K562 (cell line): ENCODE results near the gene FIBP. TPM values are rescaled to one million over a fixed set of nuclear protein-coding genes. Genes with fewer than 3 reads are reported as not detected.

Experiments
- ATAC-seq: fragments of 200-7000 bp; cut with Tn5 transposase; 3 replicates; pipeline ENCODE4 v1.9.1; 2020; ENCODE audit warnings: moderate library complexity
- BruUV-seq: library from RNA; stranded (reverse); fragments of 400-500 nt; replicated peaks from 2 replicates; lab custom pipeline; 2021; lab: Mats Ljungman, UMichigan
- CTCF ChIA-PET: fragments of 300-600 bp; formaldehyde crosslinking; extraction: SDS; loops from one replicate; lab custom pipeline; 2021; ENCODE audit warnings: low intra/inter-chr PET ratio; lab: Yijun Ruan, JAX
- POLR2A ChIA-PET: fragments of 300-600, 350-650 bp; sonication (Branson Sonifier 250); formaldehyde crosslinking; extraction: SDS; loops from one replicate; lab custom pipeline; 2021; ENCODE audit warnings: antibody characterized with exemption, inconsistent platforms; lab: Yijun Ruan, JAX
- DNase-seq, 4 experiments: peaks; one replicate each; pipeline versions ENCODE4 v3.0.0 to v3.0.0-alpha.2; 2011 to 2018; ENCODE audit warnings: low spot score in 3 of 4, mixed read lengths in 3 of 4; ENCODE audit errors: extremely low read depth in 1 of 4
- FAIRE-seq: peaks from 2 replicates; lab custom pipeline; 2011; peaks lifted over from hg19 to GRCh38; lab: Jason Lieb, UNC
- H2AFZ ChIP-seq: 2 replicates; pipeline ENCODE4 v1.6.0; 2011; ENCODE audit warnings: low read depth, low read length, control low read depth, inconsistent platforms
- H3K27ac ChIP-seq: fragments of 200-600 bp; 3 replicates; pipeline ENCODE4 v1.8.0; 2011; ENCODE audit warnings: low read depth, mild to moderate bottlenecking, control low read depth, inconsistent platforms, low read length, moderate library complexity, mixed read lengths; ENCODE audit errors: extremely low read depth
- H3K27me3 ChIP-seq, 2 experiments: fragments of 300-600 bp in 1 of 2; 2 replicates in 1 of 2; 3 replicates in 1 of 2; pipeline versions ENCODE4 v1.6.0 to v1.8.0; 2011; ENCODE audit warnings: inconsistent platforms in 2 of 2, low read length in 2 of 2, mild to moderate bottlenecking in 1 of 2, mixed read lengths in 1 of 2, moderate library complexity in 1 of 2; ENCODE audit not compliant: control insufficient read depth in 2 of 2, insufficient read depth in 2 of 2
- H3K36me3 ChIP-seq: fragments of 300-600 bp; 3 replicates; pipeline ENCODE4 v1.8.0; 2011; ENCODE audit warnings: mild to moderate bottlenecking, low read length, inconsistent platforms; ENCODE audit not compliant: control insufficient read depth, insufficient read depth
- H3K4me1 ChIP-seq, 2 experiments: fragments of 200-600 bp in 1 of 2; replicated peaks in 1 of 2; 2 replicates in 1 of 2; 3 replicates in 1 of 2; pipeline versions ENCODE4 v1.5.1 to v1.8.0; 2011; ENCODE audit warnings: inconsistent platforms in 2 of 2, low read length in 2 of 2, mild to moderate bottlenecking in 1 of 2, mixed read lengths in 1 of 2, moderate library complexity in 1 of 2; ENCODE audit not compliant: control insufficient read depth in 2 of 2, insufficient read depth in 2 of 2
- H3K4me2 ChIP-seq: 2 replicates; pipeline ENCODE4 v1.6.1; 2011; ENCODE audit warnings: low read length, control low read depth, inconsistent platforms, mixed read lengths; ENCODE audit not compliant: insufficient read depth
- H3K4me3 ChIP-seq: fragments of 200-600 bp; sonication (generic), shearing (Covaris generic); 2 replicates; pipeline ENCODE4 v1.5.1; 2016; ENCODE audit warnings: control low read depth, inconsistent platforms
- H3K79me2 ChIP-seq: fragments of 200-600 bp; 3 replicates; pipeline ENCODE4 v1.8.0; 2011; ENCODE audit warnings: low read length, inconsistent platforms; ENCODE audit not compliant: control insufficient read depth, insufficient read depth
- H3K9ac ChIP-seq, 2 experiments: 2 replicates each; pipeline versions ENCODE4 v1.6.0 to v1.6.1; 2011; ENCODE audit warnings: low read depth in 2 of 2, low read length in 2 of 2, control low read depth in 1 of 2, inconsistent platforms in 1 of 2, mild to moderate bottlenecking in 1 of 2, mixed read lengths in 1 of 2; ENCODE audit not compliant: insufficient read depth in 1 of 2
- H3K9me1 ChIP-seq: one replicate; pipeline ENCODE4 v1.6.0; 2011; ENCODE audit warnings: inconsistent platforms, mild to moderate bottlenecking, low read length, moderate library complexity; ENCODE audit not compliant: control insufficient read depth, insufficient read depth
- H3K9me3 ChIP-seq: replicated peaks from 2 replicates; pipeline ENCODE4 v1.5.1; 2011; ENCODE audit warnings: low read depth, low read length, inconsistent platforms; ENCODE audit not compliant: control insufficient read depth, insufficient read depth
- H4K20me1 ChIP-seq: replicated peaks from 2 replicates; pipeline ENCODE4 v1.6.1; 2011; ENCODE audit warnings: low read length, inconsistent platforms, mixed read lengths; ENCODE audit not compliant: control insufficient read depth, insufficient read depth
- HNRNPH1 ChIP-seq: fragments of 200-400 bp; formaldehyde crosslinking; optimal IDR thresholded peaks from 2 replicates; pipeline ENCODE3; 2017; ENCODE audit warnings: low read depth, mild to moderate bottlenecking, low read length, moderate library complexity
- KDM5B ChIP-seq: fragments of 200-600 bp; sonication (generic); IDR thresholded peaks from 2 replicates; pipeline ENCODE4 v1.6.1; 2012; ENCODE audit warnings: low read depth, mild to moderate bottlenecking, moderate library complexity, low read length, control low read depth, inconsistent platforms; ENCODE audit not compliant: insufficient replicate concordance
- NR2C1 ChIP-seq, 2 experiments: fragments of 450-650 bp; IDR thresholded peaks; 2 replicates each; pipeline ENCODE4 v1.6.1; 2017; ENCODE audit warnings: mild to moderate bottlenecking in 2 of 2, antibody characterized with exemption in 1 of 2, inconsistent platforms in 1 of 2, missing compliant biosample characterization in 1 of 2, missing genetic modification characterization in 1 of 2
- NRF1 ChIP-seq, 2 experiments: fragments of 450-650 bp; IDR thresholded peaks in 1 of 2; conservative IDR thresholded peaks in 1 of 2; 2 replicates each; pipeline ENCODE4 v1.6.1; 2014; ENCODE audit warnings: mild to moderate bottlenecking in 2 of 2
- POLR2G ChIP-seq: fragments of 200-400 bp; formaldehyde crosslinking; IDR thresholded peaks from 2 replicates; pipeline ENCODE4 v1.6.1; 2017; ENCODE audit warnings: low read depth, mild to moderate bottlenecking, antibody characterized with exemption, low read length, moderate library complexity
- RBFOX2 ChIP-seq: fragments of 200-400 bp; formaldehyde crosslinking; IDR thresholded peaks from 2 replicates; pipeline ENCODE4 v1.6.1; 2017; ENCODE audit warnings: low read depth, mild to moderate bottlenecking, low read length, moderate library complexity
- SUPT5H ChIP-seq: fragments of 450-650 bp; IDR thresholded peaks from 2 replicates; pipeline ENCODE4 v1.6.1; 2016
- ZNF764 ChIP-seq: fragments of 250-450 bp; sonication (Bioruptor Pico); IDR thresholded peaks from 2 replicates; pipeline ENCODE4 v1.4.0; 2020; ENCODE audit warnings: low read depth, mild to moderate bottlenecking, moderate library complexity
- WGBS: fragments of 100-300 bp; shearing (Covaris generic); methylation state at CpG from one replicate; pipeline ENCODE4 v1.1.6; 2016; ENCODE audit warnings: low coverage, mixed read lengths; ENCODE audit not compliant: insufficient coverage; ENCODE audit errors: missing lambda C conversion rate; 5-methylcytosine and 5-hydroxymethylcytosine counted together
- in situ Hi-C: fragments of 300-500 bp; cut with MboI; formaldehyde crosslinking; loops from 4 replicates; pipeline ENCODE4 v1.15.0; 2018; ENCODE audit warnings: inconsistent platforms, mixed read lengths
- intact Hi-C: fragments of 100-400 bp; cut with micrococcal nuclease; formaldehyde crosslinking; loops from 2 replicates; pipeline ENCODE4 v1.14.2; 2022
- polyA plus RNA-seq, 8 experiments: library from polyadenylated mRNA; depleted of rRNA in 4 of 8; stranded (reverse) in 5 of 8; unstranded in 3 of 8; fragments of >200 nt; fragmentation: Nextera tagmentation in 2 of 8; fragmentation: Illumina TruSeq in 1 of 8; extraction: Ambion mirVana in 2 of 8; extraction: Trizol in 1 of 8; gene quantifications; 2 replicates each; pipeline versions ENCODE4 v1.2.1 to v1.2.3, GENCODE V29; 2011 to 2014; ENCODE audit warnings: inconsistent platforms in 1 of 8, missing spikeins in 1 of 8
- total RNA-seq, 7 experiments: library from RNA; depleted of rRNA in 6 of 7; stranded (reverse); fragments of >200 nt in 6 of 7; fragmentation: Illumina TruSeq in 2 of 7; extraction: Trizol in 2 of 7; gene quantifications; 2 replicates each; pipeline versions ENCODE4 v1.2.1 to v1.2.3, GENCODE V29; 2011 to 2021; ENCODE audit warnings: low replicate concordance in 1 of 7
- TF ChIP-seq, protein P1 (sequence below): fragments of 450-650 bp; IDR thresholded peaks from 2 replicates; pipeline ENCODE4 v1.6.1; 2016; ENCODE audit warnings: low read depth
- TF ChIP-seq, protein P2 (sequence below): sonication (generic); formaldehyde crosslinking; IDR thresholded peaks from 2 replicates; pipeline ENCODE4 v1.8.1; 2023; ENCODE audit warnings: mild to moderate bottlenecking, missing genetic modification reagents

The FIBP gene
- total and polyA plus RNA-seq, 9 of the 15 experiments (the other 6 are each of a cell fraction or from before 2014, with no cell fraction given): 41.2 to 79.2 (median 48.6) TPM

DNA sequence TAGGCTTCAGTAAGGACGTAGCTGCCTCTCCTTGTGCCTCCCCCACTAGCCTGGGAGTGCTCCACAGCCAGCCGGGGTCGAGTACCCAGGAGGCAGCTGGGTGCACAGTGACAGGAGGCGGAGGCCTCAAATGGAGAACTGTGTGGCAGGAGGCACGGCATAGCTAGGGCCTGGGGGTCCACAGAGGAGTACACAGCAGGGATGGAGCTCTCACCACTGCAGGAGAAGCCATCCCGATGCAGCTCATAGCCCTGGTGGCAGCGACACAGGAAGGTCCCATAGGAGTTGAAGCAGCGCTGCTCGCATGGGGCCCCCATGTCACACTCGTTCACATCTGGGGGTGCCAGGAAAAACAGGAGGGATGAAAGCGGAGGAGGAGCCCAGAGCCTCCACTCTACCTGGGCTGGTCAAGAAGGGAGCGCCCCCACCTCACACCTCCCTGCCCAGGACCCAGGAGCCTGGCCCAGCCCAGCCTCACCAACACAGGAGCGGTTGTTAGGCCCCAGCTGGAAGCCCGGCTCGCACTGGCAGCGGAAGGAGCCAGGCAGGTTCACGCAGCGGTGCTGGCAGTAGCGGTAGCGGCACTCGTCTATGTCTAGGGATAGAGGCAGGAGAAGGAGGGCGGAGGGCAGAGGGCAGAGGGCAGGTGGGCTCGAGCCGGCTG, 18.5 kb downstream of the FIBP start:
- Histone ChIP-seq H3K4me3 (no peak overlapping the region), H3K9me1 (no peaks in the 10 kb centered on the region), H2AFZ (no peak overlapping the region), H3K79me2 (no peaks in the 10 kb centered on the region), H3K4me2 (no peak overlapping the region), H3K36me3 (peaks cover 34% of the 10 kb centered on the region; the same call in 2 of the 3 replicates), H3K9me3 (no peaks in the 10 kb centered on the region), H3K27ac (no peak overlapping the region), H3K9ac (peak overlapping the region in 1 of 2 experiments; percentile 81; a peak in 2 of 4 replicates), H3K27me3 (no peaks in the 10 kb centered on the region), H4K20me1 (no peaks in the 10 kb centered on the region), H3K4me1 (peaks cover 23 to 71% of the 10 kb centered on the region in 2 experiments)
- in situ Hi-C loops: no loop called here
- ATAC-seq (peak; percentile 2), DNase-seq (no peak), FAIRE-seq (no peak)
- 70% methylated on average over 19 of the region's 24 CpGs for WGBS
- intact Hi-C loops: no loop called here
- no TSS peak for BruUV-seq
- ChIA-PET POLR2A (interaction anchor here (0.6 to 8.2 kb wide), 12 partner anchors 10 to 317 kb away, joined by 3 to 151 read pairs (median 4); partner anchors contain the start of genes CCDC85B, CFL1, CTSW and FIBP), CTCF (no interaction called here)
- TF ChIP-seq KDM5B: peak; percentile 8
- peak; percentile 89 for TF ChIP-seq POLR2G
- peak; percentile 14; the same call in 1 of the 2 replicates for TF ChIP-seq NR2C1 (IDR thresholded peaks at IDR 0.05)
- no peak for TF ChIP-seq NR2C1 (tag; IDR thresholded peaks at IDR 0.05)
- TF ChIP-seq SUPT5H: 0 out of 2 replicates have a peak, but pooled peaks have one; percentile 31
- TF ChIP-seq RBFOX2: peak; percentile 48; the same call in 1 of the 2 replicates
- TF ChIP-seq, protein P1, sequence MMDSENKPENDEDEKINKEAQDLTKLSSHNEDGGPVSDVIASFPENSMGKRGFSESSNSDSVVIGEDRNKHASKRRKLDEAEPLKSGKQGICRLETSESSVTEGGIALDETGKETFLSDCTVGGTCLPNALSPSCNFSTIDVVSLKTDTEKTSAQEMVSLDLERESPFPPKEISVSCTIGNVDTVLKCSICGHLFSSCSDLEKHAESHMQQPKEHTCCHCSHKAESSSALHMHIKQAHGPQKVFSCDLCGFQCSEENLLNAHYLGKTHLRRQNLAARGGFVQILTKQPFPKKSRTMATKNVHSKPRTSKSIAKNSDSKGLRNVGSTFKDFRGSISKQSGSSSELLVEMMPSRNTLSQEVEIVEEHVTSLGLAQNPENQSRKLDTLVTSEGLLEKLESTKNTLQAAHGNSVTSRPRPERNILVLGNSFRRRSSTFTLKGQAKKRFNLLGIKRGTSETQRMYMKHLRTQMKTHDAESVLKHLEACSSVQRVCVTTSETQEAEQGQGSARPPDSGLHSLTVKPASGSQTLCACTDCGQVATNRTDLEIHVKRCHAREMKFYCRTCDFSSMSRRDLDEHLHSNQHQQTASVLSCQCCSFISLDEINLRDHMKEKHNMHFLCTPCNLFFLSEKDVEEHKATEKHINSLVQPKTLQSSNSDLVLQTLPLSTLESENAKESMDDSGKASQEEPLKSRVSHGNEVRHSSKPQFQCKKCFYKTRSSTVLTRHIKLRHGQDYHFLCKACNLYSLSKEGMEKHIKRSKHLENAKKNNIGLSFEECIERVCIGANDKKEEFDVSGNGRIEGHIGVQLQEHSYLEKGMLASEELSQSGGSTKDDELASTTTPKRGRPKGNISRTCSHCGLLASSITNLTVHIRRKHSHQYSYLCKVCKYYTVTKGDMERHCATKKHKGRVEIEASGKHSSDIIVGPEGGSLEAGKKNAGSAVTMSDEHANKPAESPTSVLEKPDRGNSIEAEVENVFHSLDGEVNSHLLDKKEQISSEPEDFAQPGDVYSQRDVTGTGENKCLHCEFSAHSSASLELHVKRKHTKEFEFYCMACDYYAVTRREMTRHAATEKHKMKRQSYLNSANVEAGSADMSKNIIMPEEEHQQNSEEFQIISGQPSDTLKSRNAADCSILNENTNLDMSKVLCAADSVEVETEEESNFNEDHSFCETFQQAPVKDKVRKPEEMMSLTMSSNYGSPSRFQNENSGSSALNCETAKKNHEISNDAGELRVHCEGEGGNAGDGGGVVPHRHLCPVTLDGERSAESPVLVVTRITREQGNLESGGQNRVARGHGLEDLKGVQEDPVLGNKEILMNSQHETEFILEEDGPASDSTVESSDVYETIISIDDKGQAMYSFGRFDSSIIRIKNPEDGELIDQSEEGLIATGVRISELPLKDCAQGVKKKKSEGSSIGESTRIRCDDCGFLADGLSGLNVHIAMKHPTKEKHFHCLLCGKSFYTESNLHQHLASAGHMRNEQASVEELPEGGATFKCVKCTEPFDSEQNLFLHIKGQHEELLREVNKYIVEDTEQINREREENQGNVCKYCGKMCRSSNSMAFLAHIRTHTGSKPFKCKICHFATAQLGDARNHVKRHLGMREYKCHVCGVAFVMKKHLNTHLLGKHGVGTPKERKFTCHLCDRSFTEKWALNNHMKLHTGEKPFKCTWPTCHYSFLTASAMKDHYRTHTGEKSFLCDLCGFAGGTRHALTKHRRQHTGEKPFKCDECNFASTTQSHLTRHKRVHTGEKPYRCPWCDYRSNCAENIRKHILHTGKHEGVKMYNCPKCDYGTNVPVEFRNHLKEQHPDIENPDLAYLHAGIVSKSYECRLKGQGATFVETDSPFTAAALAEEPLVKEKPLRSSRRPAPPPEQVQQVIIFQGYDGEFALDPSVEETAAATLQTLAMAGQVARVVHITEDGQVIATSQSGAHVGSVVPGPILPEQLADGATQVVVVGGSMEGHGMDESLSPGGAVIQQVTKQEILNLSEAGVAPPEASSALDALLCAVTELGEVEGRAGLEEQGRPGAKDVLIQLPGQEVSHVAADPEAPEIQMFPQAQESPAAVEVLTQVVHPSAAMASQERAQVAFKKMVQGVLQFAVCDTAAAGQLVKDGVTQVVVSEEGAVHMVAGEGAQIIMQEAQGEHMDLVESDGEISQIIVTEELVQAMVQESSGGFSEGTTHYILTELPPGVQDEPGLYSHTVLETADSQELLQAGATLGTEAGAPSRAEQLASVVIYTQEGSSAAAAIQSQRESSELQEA: no peak
- TF ChIP-seq, protein P2, sequence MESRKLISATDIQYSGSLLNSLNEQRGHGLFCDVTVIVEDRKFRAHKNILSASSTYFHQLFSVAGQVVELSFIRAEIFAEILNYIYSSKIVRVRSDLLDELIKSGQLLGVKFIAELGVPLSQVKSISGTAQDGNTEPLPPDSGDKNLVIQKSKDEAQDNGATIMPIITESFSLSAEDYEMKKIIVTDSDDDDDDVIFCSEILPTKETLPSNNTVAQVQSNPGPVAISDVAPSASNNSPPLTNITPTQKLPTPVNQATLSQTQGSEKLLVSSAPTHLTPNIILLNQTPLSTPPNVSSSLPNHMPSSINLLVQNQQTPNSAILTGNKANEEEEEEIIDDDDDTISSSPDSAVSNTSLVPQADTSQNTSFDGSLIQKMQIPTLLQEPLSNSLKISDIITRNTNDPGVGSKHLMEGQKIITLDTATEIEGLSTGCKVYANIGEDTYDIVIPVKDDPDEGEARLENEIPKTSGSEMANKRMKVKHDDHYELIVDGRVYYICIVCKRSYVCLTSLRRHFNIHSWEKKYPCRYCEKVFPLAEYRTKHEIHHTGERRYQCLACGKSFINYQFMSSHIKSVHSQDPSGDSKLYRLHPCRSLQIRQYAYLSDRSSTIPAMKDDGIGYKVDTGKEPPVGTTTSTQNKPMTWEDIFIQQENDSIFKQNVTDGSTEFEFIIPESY: peak; percentile 55; the same call in 1 of the 2 replicates
- TF ChIP-seq HNRNPH1: no peak
- no peak for TF ChIP-seq ZNF764 (CRISPR knock-in tag)
- no peak for TF ChIP-seq NRF1 (conservative IDR thresholded peaks at IDR 0.05 in 1 of 2, IDR thresholded peaks at IDR 0.05 in 1 of 2)
